Esophagus muscularis mucosa (tissue), 4 donors: ENCODE measurements around the gene ITGA7. TPM values are rescaled to one million over a fixed set of nuclear protein-coding genes. Genes with fewer than 3 reads are reported as not detected.

ENCODE experiments used
- DNase-seq: peaks from one replicate; pipeline ENCODE4 v3.0.0-alpha.2; 2017; ENCODE audit errors: extremely low spot score
- H3K27ac ChIP-seq, 4 donors: fragments of 200-600 bp; sonication (generic); replicated peaks in 1 of 4; 1 replicate in 3 of 4; 2 replicates in 1 of 4; pipeline ENCODE4 v1.5.1; 2016 to 2019; ENCODE audit warnings: mild to moderate bottlenecking in 1 of 4
- H3K27me3 ChIP-seq, 4 donors: fragments of 200-600 bp; sonication (generic); one replicate each; pipeline versions ENCODE4 v1.5.1 to v1.6.0; 2016 to 2019
- H3K36me3 ChIP-seq, 4 donors: fragments of 200-600 bp; sonication (generic); one replicate each; pipeline ENCODE4 v1.5.1; 2016 to 2019
- H3K4me1 ChIP-seq, 4 donors: fragments of 200-600 bp; sonication (generic); one replicate each; pipeline ENCODE4 v1.5.1; 2016 to 2019
- H3K4me3 ChIP-seq, 4 donors: fragments of 200-600 bp; sonication (generic); 1 replicate in 2 of 4; 2 replicates in 2 of 4; pipeline ENCODE4 v1.5.1; 2016 to 2019; ENCODE audit warnings: mild to moderate bottlenecking in 4 of 4, moderate library complexity in 1 of 4
- H3K9me3 ChIP-seq, 4 donors: fragments of 200-600 bp; sonication (generic); 1 replicate in 3 of 4; 2 replicates in 1 of 4; pipeline ENCODE4 v1.5.1; 2016 to 2019
- CTCF ChIP-seq, 3 experiments: fragments of 200-600 bp in 2 of 3; fragments of 450-650 bp in 1 of 3; sonication (generic) in 2 of 3; IDR thresholded peaks; one replicate each; pipeline ENCODE4 v1.5.1; 2017 to 2019; ENCODE audit warnings: antibody characterized with exemption in 3 of 3, mild to moderate bottlenecking in 2 of 3, moderate library complexity in 1 of 3
- EP300 ChIP-seq: sonication (generic); formaldehyde crosslinking; IDR thresholded peaks from one replicate; pipeline ENCODE4 v1.6.1; 2017; ENCODE audit warnings: antibody characterized with exemption
- POLR2A ChIP-seq: fragments of 450-650 bp; IDR thresholded peaks from one replicate; pipeline ENCODE4 v1.6.1; 2017; ENCODE audit warnings: antibody characterized with exemption, moderate library complexity, mild to moderate bottlenecking, low read depth
- POLR2AphosphoS5 ChIP-seq, 2 donors: sonication (generic); formaldehyde crosslinking; IDR thresholded peaks; one replicate each; pipeline ENCODE4 v1.6.1; 2017; ENCODE audit warnings: antibody characterized with exemption in 2 of 2
- WGBS: methylation state at CpG from one replicate; pipeline ENCODE4 v1.1.5; 2018; 5-methylcytosine and 5-hydroxymethylcytosine counted together
- intact Hi-C: fragments of 100-400 bp; cut with DNase I; formaldehyde crosslinking; loops from one replicate; pipeline ENCODE4 v1.15.1; 2023
- total RNA-seq, 4 donors: library from RNA; depleted of rRNA; stranded (reverse); fragments of >200 nt; gene quantifications; one replicate each; pipeline versions ENCODE4 v1.1.0 to v1.2.1, GENCODE V29; 2016

Gene ITGA7
- total RNA-seq, 4 donors from 2014 or later: 155 to 245 (median 218) TPM

DNA sequence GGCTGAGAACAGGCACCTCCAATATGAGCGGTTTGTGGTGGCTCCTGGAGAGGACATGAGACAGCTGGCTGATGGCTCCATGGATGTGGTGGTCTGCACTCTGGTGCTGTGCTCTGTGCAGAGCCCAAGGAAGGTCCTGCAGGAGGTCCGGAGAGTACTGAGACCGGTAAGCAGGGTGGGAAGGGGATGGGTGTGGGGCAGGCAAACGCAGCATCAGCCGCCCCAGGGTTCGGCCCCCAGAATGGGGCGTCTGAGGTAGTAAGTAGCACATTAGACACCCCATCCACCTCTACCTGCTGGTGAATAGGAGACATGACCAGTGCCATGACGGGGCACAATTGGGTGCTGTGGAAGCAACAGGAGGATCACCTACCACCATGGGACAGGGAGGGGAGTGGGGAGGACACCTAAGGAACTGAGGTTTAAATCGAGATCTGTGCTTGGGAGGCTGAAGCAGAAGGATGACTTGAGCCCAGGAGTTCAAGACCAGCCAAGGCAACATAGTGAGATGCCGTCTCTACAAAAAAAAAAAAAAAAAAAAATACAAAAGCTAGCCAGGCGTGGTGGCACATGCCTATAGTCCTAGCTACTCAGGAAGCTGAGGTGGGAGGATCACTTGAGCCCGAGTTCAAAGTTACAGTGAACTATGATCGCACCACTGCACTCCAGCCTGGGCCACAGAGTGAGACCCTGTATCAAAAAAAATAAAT lies 25.5 kb downstream of the ITGA7 start:
- DNase-seq: no peak
- 87% methylated on average over 12 of the region's 13 CpGs for WGBS
- peak overlapping the region in 1 of 4 donors; percentile 56 for H3K27ac ChIP-seq
- peak overlapping the region in 1 of 4 donors; percentile 19 for H3K4me3 ChIP-seq
- no peaks in the 10 kb centered on the region for H3K27me3 ChIP-seq
- intact Hi-C loops: loop anchor here (5.0 kb wide), 1 partner anchor 55 kb away; no protein-coding TSS in a partner anchor
- peaks cover 8 to 28% (median 19%) of the 10 kb centered on the region in 4 donors for H3K36me3 ChIP-seq
- no peaks in the 10 kb centered on the region for H3K9me3 ChIP-seq
- TF ChIP-seq POLR2A (no peak), CTCF (IDR thresholded peaks at IDR 0.05) (no peak), EP300 (no peak), POLR2AphosphoS5 (IDR thresholded peaks at IDR 0.05) (no peak)
- peaks cover 10 to 16% (median 14%) of the 10 kb centered on the region in 4 donors for H3K4me1 ChIP-seq

DNA sequence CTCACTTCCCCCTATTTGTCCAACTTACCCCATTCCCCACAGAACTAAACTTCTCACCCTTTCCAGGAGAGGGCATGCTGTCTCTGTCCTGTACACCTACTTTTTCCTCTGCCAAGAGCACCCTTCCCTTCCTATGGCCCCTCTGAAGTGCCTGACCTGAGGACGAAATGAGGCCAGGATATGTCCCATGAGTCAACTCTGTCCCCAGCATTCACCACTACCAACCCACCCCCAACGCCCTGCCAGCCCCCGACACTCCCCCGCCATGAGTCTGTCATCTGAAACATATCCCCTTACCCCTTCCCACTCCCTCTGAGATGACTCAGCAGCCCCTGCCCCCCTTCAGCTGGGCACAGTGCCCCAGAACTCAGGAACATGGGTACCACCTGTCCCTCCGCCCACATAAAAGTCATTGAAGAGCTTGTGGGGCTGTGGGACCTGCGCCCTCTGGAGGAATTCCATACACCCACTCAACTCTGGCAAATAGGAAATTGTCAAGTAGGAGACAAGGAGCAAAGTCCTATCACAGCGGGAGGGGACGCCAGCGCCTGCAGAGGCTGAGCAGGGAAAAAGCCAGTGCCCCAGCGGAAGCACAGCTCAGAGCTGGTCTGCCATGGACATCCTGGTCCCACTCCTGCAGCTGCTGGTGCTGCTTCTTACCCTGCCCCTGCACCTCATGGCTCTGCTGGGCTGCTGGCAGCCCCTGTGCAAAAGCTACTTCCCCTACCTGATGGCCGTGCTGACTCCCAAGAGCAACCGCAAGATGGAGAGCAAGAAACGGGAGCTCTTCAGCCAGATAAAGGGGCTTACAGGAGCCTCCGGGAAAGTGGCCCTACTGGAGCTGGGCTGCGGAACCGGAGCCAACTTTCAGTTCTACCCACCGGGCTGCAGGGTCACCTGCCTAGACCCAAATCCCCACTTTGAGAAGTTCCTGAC lies 26.3 kb downstream of the ITGA7 start:
- Histone ChIP-seq H3K4me1 (peaks cover 10 to 16% (median 14%) of the 10 kb centered on the region in 4 donors), H3K4me3 (peak overlapping the region in 3 of 4 donors; percentile 8 to 19 (median 19)), H3K9me3 (no peaks in the 10 kb centered on the region), H3K27me3 (no peaks in the 10 kb centered on the region), H3K27ac (peak overlapping the region in 3 of 4 donors; percentile 56 to 64 (median 56)), H3K36me3 (peaks cover 0 to 20% (median 16%) of the 10 kb centered on the region in 4 donors)
- no peak for DNase-seq
- TF ChIP-seq POLR2AphosphoS5 (IDR thresholded peaks at IDR 0.05): peak in 1 of 2 donors; percentile 46
- TF ChIP-seq POLR2A: no peak
- TF ChIP-seq CTCF (IDR thresholded peaks at IDR 0.05): peak in 2 of 3 experiments; percentile 44 to 51
- no peak for TF ChIP-seq EP300
- intact Hi-C loops: loop anchor here (5.0 kb wide), 1 partner anchor 56 kb away; no protein-coding TSS in a partner anchor
- WGBS: 9% methylated on average over 9 of the region's 17 CpGs

- intact Hi-C loops: loop anchor here (5.0 kb wide), 1 partner anchor 58 kb away; no protein-coding TSS in a partner anchor
- WGBS: 77% methylated on average over 5 of the region's 5 CpGs
- no peak for DNase-seq
Measured at GRCh38 chr12:55679691-55680090, 28.0 kb downstream of the ITGA7 start.

GRCh38 chr12:55676707-55677106 lies 31.0 kb downstream of the ITGA7 start:
- peaks cover 6 to 10% (median 9%) of the 10 kb centered on the region in 4 donors for H3K4me1 ChIP-seq
- intact Hi-C loops: no loop called here
- no peak overlapping the region for H3K27ac ChIP-seq
- TF ChIP-seq CTCF (IDR thresholded peaks at IDR 0.05) (no peak), POLR2A (no peak), EP300 (no peak), POLR2AphosphoS5 (IDR thresholded peaks at IDR 0.05) (no peak)
- H3K36me3 ChIP-seq: no peaks in the 10 kb centered on the region
- no peaks in the 10 kb centered on the region for H3K27me3 ChIP-seq
- 51% methylated on average over 6 of the region's 6 CpGs for WGBS
- DNase-seq: no peak
- no peaks in the 10 kb centered on the region for H3K9me3 ChIP-seq
- no peak overlapping the region for H3K4me3 ChIP-seq

More at GRCh38 chr12:55679691-55680090, 28.0 kb downstream of the ITGA7 start:
- Histone ChIP-seq H3K27ac (no peak overlapping the region), H3K4me3 (no peak overlapping the region), H3K27me3 (no peaks in the 10 kb centered on the region), H3K4me1 (peaks cover 10 to 16% (median 14%) of the 10 kb centered on the region in 4 donors), H3K9me3 (no peaks in the 10 kb centered on the region), H3K36me3 (peaks cover 0 to 2% (median 1%) of the 10 kb centered on the region in 4 donors)
- no peak for TF ChIP-seq POLR2A
- no peak for TF ChIP-seq CTCF (IDR thresholded peaks at IDR 0.05)
- no peak for TF ChIP-seq POLR2AphosphoS5 (IDR thresholded peaks at IDR 0.05)
- no peak for TF ChIP-seq EP300
